Gastroesophageal sphincter (tissue), 4 donors: ENCODE measurements around the gene FAT1. TPM values are rescaled to one million over a fixed set of nuclear protein-coding genes. Genes with fewer than 3 reads are reported as not detected.

ENCODE experiments used
- ATAC-seq: fragments of 150-250 bp; one replicate; pipeline ENCODE4 v1.9.1; 2016; ENCODE audit warnings: mild to moderate bottlenecking, moderate library complexity
- H3K27ac ChIP-seq, 4 donors: fragments of 200-600 bp; sonication (generic) in 3 of 4; 1 replicate in 3 of 4; 2 replicates in 1 of 4; pipeline ENCODE4 v1.5.1; 2016 to 2019
- H3K27me3 ChIP-seq: fragments of 200-600 bp; sonication (generic); one replicate; pipeline ENCODE4 v1.5.1; 2019
- H3K36me3 ChIP-seq, 2 donors: fragments of 200-600 bp; sonication (generic); one replicate each; pipeline ENCODE4 v1.5.1; 2019; ENCODE audit warnings: control low read depth in 1 of 2
- H3K4me1 ChIP-seq, 3 donors: fragments of 200-600 bp; sonication (generic); 1 replicate in 2 of 3; 2 replicates in 1 of 3; pipeline ENCODE4 v1.5.1; 2016 to 2019; ENCODE audit warnings: control low read depth in 2 of 3
- H3K4me3 ChIP-seq, 2 donors: fragments of 200-600 bp; sonication (generic); one replicate each; pipeline ENCODE4 v1.5.1; 2019; ENCODE audit warnings: mild to moderate bottlenecking in 1 of 2, moderate library complexity in 1 of 2
- H3K9me3 ChIP-seq, 3 donors: fragments of 200-600 bp; sonication (generic); one replicate each; pipeline ENCODE4 v1.5.1; 2017 to 2019; ENCODE audit warnings: control low read depth in 2 of 3
- CTCF ChIP-seq, 4 experiments: fragments of 200-600 bp in 2 of 4; fragments of 450-650 bp in 2 of 4; sonication (generic) in 1 of 4; IDR thresholded peaks; one replicate each; pipeline ENCODE4 v1.5.1; 2017 to 2019; ENCODE audit warnings: antibody characterized with exemption in 4 of 4, mild to moderate bottlenecking in 2 of 4, moderate library complexity in 2 of 4
- EP300 ChIP-seq: sonication (generic); formaldehyde crosslinking; IDR thresholded peaks from one replicate; pipeline ENCODE4 v1.6.1; 2017; ENCODE audit warnings: antibody characterized with exemption, mild to moderate bottlenecking
- POLR2A ChIP-seq, 2 donors: fragments of 450-650 bp; IDR thresholded peaks; one replicate each; pipeline ENCODE4 v1.6.1; 2017; ENCODE audit warnings: antibody characterized with exemption in 2 of 2, mild to moderate bottlenecking in 2 of 2, moderate library complexity in 1 of 2
- POLR2AphosphoS5 ChIP-seq: sonication (generic); formaldehyde crosslinking; IDR thresholded peaks from one replicate; pipeline ENCODE4 v1.6.1; 2017; ENCODE audit warnings: antibody characterized with exemption
- WGBS, 2 donors: methylation state at CpG; one replicate each; pipeline ENCODE4 v1.1.5; 2018; ENCODE audit warnings: low coverage in 1 of 2; 5-methylcytosine and 5-hydroxymethylcytosine counted together
- total RNA-seq, 4 donors: library from RNA; depleted of rRNA; stranded (reverse); fragments of >200 nt; gene quantifications; one replicate each; pipeline ENCODE4 v1.1.0, GENCODE V29; 2016

The FAT1 gene
- total RNA-seq, 4 donors from 2014 or later, result 84.4 to 279 (median 154) TPM

GRCh38 chr4:186699298-186699697, 24.4 kb downstream of the FAT1 start:
- TF ChIP-seq CTCF (IDR thresholded peaks at IDR 0.05) (no peak), POLR2A (IDR thresholded peaks at IDR 0.05) (no peak), EP300 (no peak), POLR2AphosphoS5 (no peak)
- no peaks in the 10 kb centered on the region for H3K27me3 ChIP-seq
- H3K9me3 ChIP-seq, result no peaks in the 10 kb centered on the region
- H3K4me3 ChIP-seq, result no peak overlapping the region
- H3K27ac ChIP-seq, result peak overlapping the region in 2 of 4 donors; percentile 80 to 85
- ATAC-seq, result no peak
- H3K4me1 ChIP-seq, result peaks cover 0 to 69% (median 16%) of the 10 kb centered on the region in 3 donors
- WGBS, 2 donors, result 62 to 69% methylated on average over 3 to 5 of the region's 5 CpGs
- no peaks in the 10 kb centered on the region for H3K36me3 ChIP-seq

GRCh38 chr4:186698525-186698924, 25.1 kb downstream of the FAT1 start:
- TF ChIP-seq POLR2A (IDR thresholded peaks at IDR 0.05), result no peak
- no peak for TF ChIP-seq POLR2AphosphoS5
- TF ChIP-seq CTCF (IDR thresholded peaks at IDR 0.05), result no peak
- TF ChIP-seq EP300, result no peak
- no peaks in the 10 kb centered on the region for H3K9me3 ChIP-seq
- no peak for ATAC-seq
- peaks cover 0 to 67% (median 20%) of the 10 kb centered on the region in 3 donors for H3K4me1 ChIP-seq
- no peak overlapping the region for H3K4me3 ChIP-seq
- no peaks in the 10 kb centered on the region for H3K36me3 ChIP-seq
- no peaks in the 10 kb centered on the region for H3K27me3 ChIP-seq
- no peak overlapping the region for H3K27ac ChIP-seq
- WGBS, 2 donors, result 89 to 96% methylated on average over 15 to 17 of the region's 17 CpGs

GRCh38 chr4:186698028-186698427, 25.6 kb downstream of the FAT1 start:
- no peak for TF ChIP-seq POLR2AphosphoS5
- TF ChIP-seq EP300, result no peak
- no peak for TF ChIP-seq CTCF (IDR thresholded peaks at IDR 0.05)
- no peak for TF ChIP-seq POLR2A (IDR thresholded peaks at IDR 0.05)
- WGBS, 2 donors, result 95 to 100% methylated on average over 1 to 8 of the region's 12 CpGs
- no peaks in the 10 kb centered on the region for H3K9me3 ChIP-seq
- no peak for ATAC-seq
- no peaks in the 10 kb centered on the region for H3K27me3 ChIP-seq
- peaks cover 0 to 67% (median 25%) of the 10 kb centered on the region in 3 donors for H3K4me1 ChIP-seq
- H3K4me3 ChIP-seq, result no peak overlapping the region
- H3K27ac ChIP-seq, result no peak overlapping the region
- no peaks in the 10 kb centered on the region for H3K36me3 ChIP-seq

DNA sequence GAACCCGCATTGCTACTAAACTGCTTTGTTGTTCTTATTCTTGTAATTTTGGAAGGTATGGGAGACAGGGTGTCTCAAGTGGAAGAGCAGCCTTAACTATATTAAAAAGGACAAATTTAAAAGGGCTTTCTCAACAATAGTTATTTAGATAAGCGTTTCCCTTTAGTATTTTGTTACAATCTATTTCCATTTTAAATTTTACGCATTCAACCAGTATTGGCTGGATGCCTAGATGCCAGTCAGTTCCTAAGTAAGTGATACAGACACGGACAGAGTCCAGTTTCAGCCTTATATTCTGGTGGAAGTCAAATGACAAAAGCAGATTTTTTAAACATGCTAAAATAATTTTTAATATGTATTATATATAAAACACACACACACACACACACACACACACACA, 28.3 kb downstream of the FAT1 start:
- peak overlapping the region in 2 of 4 donors; percentile 13 to 44 for H3K27ac ChIP-seq
- WGBS, 2 donors, result 27 to 54% methylated on average over 3 to 4 of the region's 4 CpGs

More for the DNA sequence above, 28.3 kb downstream of the FAT1 start:
- H3K4me3 ChIP-seq, result no peak overlapping the region
- no peaks in the 10 kb centered on the region for H3K36me3 ChIP-seq
- H3K9me3 ChIP-seq, result no peaks in the 10 kb centered on the region
- no peaks in the 10 kb centered on the region for H3K27me3 ChIP-seq
- TF ChIP-seq EP300 (no peak), POLR2AphosphoS5 (no peak), POLR2A (IDR thresholded peaks at IDR 0.05) (no peak), CTCF (IDR thresholded peaks at IDR 0.05) (no peak)
- ATAC-seq, result no peak
- H3K4me1 ChIP-seq, result peaks cover 0 to 41% (median 9%) of the 10 kb centered on the region in 3 donors
